Suprapubic skin (tissue), 4 donors: ENCODE results near the gene PEX1. TPM values are rescaled to one million over a fixed set of nuclear protein-coding genes. Genes with fewer than 3 reads are reported as not detected.

Experiments used
- DNase-seq, 2 donors: peaks; one replicate each; pipeline ENCODE4 v3.0.0-alpha.2; 2019; ENCODE audit warnings: low spot score in 2 of 2
- H3K27ac ChIP-seq: fragments of 200-600 bp; sonication (generic); one replicate; pipeline ENCODE4 v1.5.1; 2019
- H3K27me3 ChIP-seq: fragments of 200-600 bp; sonication (generic); one replicate; pipeline ENCODE4 v1.5.1; 2019
- H3K36me3 ChIP-seq: fragments of 200-600 bp; sonication (generic); one replicate; pipeline ENCODE4 v1.5.1; 2019
- H3K4me1 ChIP-seq: fragments of 200-600 bp; sonication (generic); one replicate; pipeline ENCODE4 v1.5.1; 2019
- H3K4me3 ChIP-seq: fragments of 200-600 bp; sonication (generic); one replicate; pipeline ENCODE4 v1.5.1; 2019; ENCODE audit warnings: mild to moderate bottlenecking
- H3K9me3 ChIP-seq: fragments of 200-600 bp; sonication (generic); one replicate; pipeline ENCODE4 v1.5.1; 2019
- CTCF ChIP-seq, 2 donors: fragments of 200-600 bp in 1 of 2; fragments of 450-650 bp in 1 of 2; sonication (generic) in 1 of 2; IDR thresholded peaks; one replicate each; pipeline ENCODE4 v1.5.1; 2016 to 2019; ENCODE audit warnings: antibody characterized with exemption in 2 of 2, mild to moderate bottlenecking in 1 of 2, moderate library complexity in 1 of 2
- EP300 ChIP-seq: sonication (generic); formaldehyde crosslinking; IDR thresholded peaks from one replicate; pipeline ENCODE4 v1.6.1; 2017; ENCODE audit warnings: antibody characterized with exemption
- POLR2A ChIP-seq, 2 donors: fragments of 450-650 bp; IDR thresholded peaks; one replicate each; pipeline ENCODE4 v1.6.1; 2017; ENCODE audit warnings: antibody characterized with exemption in 2 of 2, mild to moderate bottlenecking in 2 of 2, moderate library complexity in 2 of 2
- POLR2AphosphoS5 ChIP-seq, 3 donors: sonication (generic); formaldehyde crosslinking; IDR thresholded peaks; one replicate each; pipeline ENCODE4 v1.6.1; 2017; ENCODE audit warnings: antibody characterized with exemption in 3 of 3
- WGBS: methylation state at CpG from one replicate; pipeline ENCODE4 v1.1.5; 2018; 5-methylcytosine and 5-hydroxymethylcytosine counted together
- total RNA-seq, 4 donors: library from RNA; depleted of rRNA; stranded (reverse); fragments of >200 nt; gene quantifications; one replicate each; pipeline ENCODE4 v1.1.0, GENCODE V29; 2016

The PEX1 gene
- total RNA-seq, 4 donors from 2014 or later = 20.4 to 66.3 (median 21.6) TPM

GRCh38 chr7:92560602-92561001 lies 32.3 kb upstream of the PEX1 start:
- no peaks in the 10 kb centered on the region for H3K4me1 ChIP-seq
- H3K9me3 ChIP-seq = no peaks in the 10 kb centered on the region
- peaks cover 54% of the 10 kb centered on the region for H3K36me3 ChIP-seq
- no peak overlapping the region for H3K4me3 ChIP-seq
- TF ChIP-seq POLR2AphosphoS5 (IDR thresholded peaks at IDR 0.05) = no peak
- no peak for TF ChIP-seq CTCF (IDR thresholded peaks at IDR 0.05)
- no peak for TF ChIP-seq POLR2A (IDR thresholded peaks at IDR 0.05)
- no peak for TF ChIP-seq EP300
- DNase-seq = no peak
- no peaks in the 10 kb centered on the region for H3K27me3 ChIP-seq
- no peak overlapping the region for H3K27ac ChIP-seq

- H3K27me3 ChIP-seq = no peaks in the 10 kb centered on the region
- no peak overlapping the region for H3K27ac ChIP-seq
- no peak overlapping the region for H3K4me3 ChIP-seq
- TF ChIP-seq EP300 (no peak), POLR2AphosphoS5 (IDR thresholded peaks at IDR 0.05) (no peak), POLR2A (IDR thresholded peaks at IDR 0.05) (no peak), CTCF (IDR thresholded peaks at IDR 0.05) (no peak)
- H3K36me3 ChIP-seq = peaks cover 34% of the 10 kb centered on the region
- 91% methylated on average over 7 of the region's 7 CpGs for WGBS
- no peak for DNase-seq
- H3K4me1 ChIP-seq = no peaks in the 10 kb centered on the region
- no peaks in the 10 kb centered on the region for H3K9me3 ChIP-seq
Observed at GRCh38 chr7:92557808-92558362, 29.6 kb upstream of the PEX1 start.

GRCh38 chr7:92557249-92557648 lies 28.9 kb upstream of the PEX1 start:
- no peak overlapping the region for H3K27ac ChIP-seq
- no peak for TF ChIP-seq POLR2A (IDR thresholded peaks at IDR 0.05)
- TF ChIP-seq EP300 = no peak
- TF ChIP-seq POLR2AphosphoS5 (IDR thresholded peaks at IDR 0.05) = no peak
- no peak for TF ChIP-seq CTCF (IDR thresholded peaks at IDR 0.05)
- no peak for DNase-seq
- no peaks in the 10 kb centered on the region for H3K9me3 ChIP-seq
- H3K27me3 ChIP-seq = no peaks in the 10 kb centered on the region
- no peaks in the 10 kb centered on the region for H3K4me1 ChIP-seq
- H3K36me3 ChIP-seq = peaks cover 28% of the 10 kb centered on the region
- no peak overlapping the region for H3K4me3 ChIP-seq
- WGBS = 98% methylated on average over 2 of the region's 2 CpGs

- no peak for DNase-seq
- Histone ChIP-seq H3K27me3 (no peaks in the 10 kb centered on the region), H3K27ac (no peak overlapping the region), H3K4me3 (no peak overlapping the region), H3K4me1 (no peaks in the 10 kb centered on the region), H3K9me3 (no peaks in the 10 kb centered on the region), H3K36me3 (no peaks in the 10 kb centered on the region)
- TF ChIP-seq EP300 (no peak), CTCF (IDR thresholded peaks at IDR 0.05) (no peak), POLR2A (IDR thresholded peaks at IDR 0.05) (no peak), POLR2AphosphoS5 (IDR thresholded peaks at IDR 0.05) (no peak)
- WGBS = 67% methylated on average over 4 of the region's 4 CpGs
Observed at GRCh38 chr7:92550194-92550593, 21.9 kb upstream of the PEX1 start.

GRCh38 chr7:92547579-92547978 lies 19.3 kb upstream of the PEX1 start:
- no peaks in the 10 kb centered on the region for H3K27me3 ChIP-seq
- no peaks in the 10 kb centered on the region for H3K9me3 ChIP-seq
- TF ChIP-seq POLR2A (IDR thresholded peaks at IDR 0.05) (no peak), POLR2AphosphoS5 (IDR thresholded peaks at IDR 0.05) (no peak), EP300 (no peak), CTCF (IDR thresholded peaks at IDR 0.05) (no peak)
- no peak for DNase-seq
- 76% methylated on average over 4 of the region's 6 CpGs for WGBS
- H3K27ac ChIP-seq = no peak overlapping the region
- H3K4me1 ChIP-seq = no peaks in the 10 kb centered on the region
- no peak overlapping the region for H3K4me3 ChIP-seq
- H3K36me3 ChIP-seq = no peaks in the 10 kb centered on the region
